Breast epithelium (tissue), 3 donors: Measurements from ENCODE around the gene KCTD10.

Source experiments
- CTCF ChIP-seq, 3 donors: fragments of 450-650 bp; IDR thresholded peaks; one replicate each; pipeline ENCODE4 v1.5.1; 2016 to 2017; ENCODE audit warnings: antibody characterized with exemption in 3 of 3, mild to moderate bottlenecking in 3 of 3, moderate library complexity in 3 of 3
- POLR2A ChIP-seq: fragments of 450-650 bp; IDR thresholded peaks from one replicate; pipeline ENCODE4 v1.6.1; 2016; ENCODE audit warnings: antibody characterized with exemption, mild to moderate bottlenecking, moderate library complexity

GRCh38 chr12:109492371-109492770 is 15.3 kb upstream of the KCTD10 start:
- TF ChIP-seq CTCF (IDR thresholded peaks at IDR 0.05) (no peak), POLR2A (no peak)
